Testis (tissue), 3 donors: Measurements from ENCODE around the gene CDK18. TPM values are rescaled to one million over a fixed set of nuclear protein-coding genes. Genes with fewer than 3 reads are reported as not detected.
"Not testable (repeated sequence)": the region's sequence is repeated elsewhere in the genome, so short reads cannot be mapped to it uniquely, and the experiment has no call there.

Source experiments
- DNase-seq: peaks from one replicate; pipeline ENCODE4 v3.0.0-alpha.2; 2019
- H3K27ac ChIP-seq, 2 donors: fragments of 200-600 bp; sonication (generic); one replicate each; pipeline ENCODE4 v1.5.1; 2019
- H3K27me3 ChIP-seq: fragments of 200-600 bp; sonication (generic); one replicate; pipeline ENCODE4 v1.5.1; 2019
- H3K36me3 ChIP-seq: fragments of 200-600 bp; sonication (generic); one replicate; pipeline ENCODE4 v1.5.1; 2017; ENCODE audit warnings: low read depth; ENCODE audit errors: missing control alignments
- H3K4me1 ChIP-seq: fragments of 200-600 bp; sonication (generic); one replicate; pipeline ENCODE4 v1.5.1; 2019
- H3K4me3 ChIP-seq, 2 donors: fragments of 200-600 bp; sonication (generic); one replicate each; pipeline ENCODE4 v1.5.1; 2017 to 2019
- H3K9me3 ChIP-seq: fragments of 200-600 bp; sonication (generic); one replicate; pipeline ENCODE4 v1.5.1; 2017
- POLR2A ChIP-seq: fragments of 450-650 bp; IDR thresholded peaks from one replicate; pipeline ENCODE4 v1.6.1; 2017; ENCODE audit warnings: antibody characterized with exemption, mild to moderate bottlenecking, moderate library complexity
- WGBS, 2 donors: methylation state at CpG; one replicate each; pipeline ENCODE4 v1.1.5; 2018; 5-methylcytosine and 5-hydroxymethylcytosine counted together
- intact Hi-C: fragments of 100-400 bp; cut with DNase I; formaldehyde crosslinking; loops from one replicate; pipeline ENCODE4 v1.15.1; 2023; ENCODE audit warnings: low total_unique reads
- polyA plus RNA-seq: library from polyadenylated mRNA; stranded (reverse); fragments of 350-450 nt; fragmentation: Illumina TruSeq; extraction: RNeasy Lipid Tissue Mini Kit (QIAGEN cat#74804); gene quantifications from one replicate; pipeline ENCODE4 v1.2.3, GENCODE V29; 2014; ENCODE audit warnings: low read depth, low replicate concordance; ENCODE audit not compliant: insufficient read depth
- total RNA-seq, 2 donors: library from RNA; depleted of rRNA; stranded (reverse); fragments of >200 nt; gene quantifications; one replicate each; pipeline ENCODE4 v1.2.3, GENCODE V29; 2016
- TF ChIP-seq, protein P1 (sequence below), 3 experiments: fragments of 450-650 bp in 2 of 3; fragments of 200-600 bp in 1 of 3; sonication (generic) in 1 of 3; IDR thresholded peaks; one replicate each; pipeline ENCODE4 v1.5.1; 2016 to 2019; ENCODE audit warnings: antibody characterized with exemption in 3 of 3, mild to moderate bottlenecking in 2 of 3, moderate library complexity in 1 of 3

Gene CDK18
- total and polyA plus RNA-seq, 3 donors from 2014 or later, result 6.5 to 9.2 (median 8.5) TPM

DNA sequence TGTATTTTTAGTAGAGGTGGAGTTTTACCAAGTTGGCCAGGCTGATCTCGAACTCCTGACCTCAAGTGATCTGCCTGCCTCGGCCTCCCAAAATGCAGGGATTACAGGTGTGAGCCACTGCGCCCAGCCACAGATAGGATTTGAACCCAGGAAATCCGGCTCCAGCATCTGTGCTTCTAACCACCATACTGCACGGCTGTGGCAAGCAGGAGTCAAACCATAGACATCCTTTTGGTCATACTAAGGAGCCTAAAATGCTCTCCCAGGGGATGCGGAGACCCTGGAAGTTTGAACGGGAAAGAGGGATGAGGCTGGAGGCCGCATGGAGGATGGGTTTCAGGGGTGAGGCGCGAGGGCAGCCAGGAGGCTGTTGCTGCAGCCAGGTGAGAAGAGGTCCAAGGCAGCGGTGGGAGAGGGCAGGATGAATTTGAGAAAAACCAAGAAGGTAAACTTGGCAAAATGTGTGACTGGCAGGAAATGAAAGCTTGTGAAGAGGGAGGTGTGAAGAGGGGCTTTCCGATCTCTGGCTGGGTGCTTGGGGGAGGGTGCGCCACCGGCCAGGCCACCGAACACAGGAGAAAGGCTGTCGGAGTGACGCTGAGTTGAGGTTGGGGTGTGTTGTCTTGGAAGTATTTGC, 24.0 kb upstream of the CDK18 start:
- no peak for TF ChIP-seq POLR2A
- TF ChIP-seq, protein P1, sequence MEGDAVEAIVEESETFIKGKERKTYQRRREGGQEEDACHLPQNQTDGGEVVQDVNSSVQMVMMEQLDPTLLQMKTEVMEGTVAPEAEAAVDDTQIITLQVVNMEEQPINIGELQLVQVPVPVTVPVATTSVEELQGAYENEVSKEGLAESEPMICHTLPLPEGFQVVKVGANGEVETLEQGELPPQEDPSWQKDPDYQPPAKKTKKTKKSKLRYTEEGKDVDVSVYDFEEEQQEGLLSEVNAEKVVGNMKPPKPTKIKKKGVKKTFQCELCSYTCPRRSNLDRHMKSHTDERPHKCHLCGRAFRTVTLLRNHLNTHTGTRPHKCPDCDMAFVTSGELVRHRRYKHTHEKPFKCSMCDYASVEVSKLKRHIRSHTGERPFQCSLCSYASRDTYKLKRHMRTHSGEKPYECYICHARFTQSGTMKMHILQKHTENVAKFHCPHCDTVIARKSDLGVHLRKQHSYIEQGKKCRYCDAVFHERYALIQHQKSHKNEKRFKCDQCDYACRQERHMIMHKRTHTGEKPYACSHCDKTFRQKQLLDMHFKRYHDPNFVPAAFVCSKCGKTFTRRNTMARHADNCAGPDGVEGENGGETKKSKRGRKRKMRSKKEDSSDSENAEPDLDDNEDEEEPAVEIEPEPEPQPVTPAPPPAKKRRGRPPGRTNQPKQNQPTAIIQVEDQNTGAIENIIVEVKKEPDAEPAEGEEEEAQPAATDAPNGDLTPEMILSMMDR (IDR thresholded peaks at IDR 0.05), result no peak
- Histone ChIP-seq H3K9me3 (no peaks in the 10 kb centered on the region), H3K27ac (no peak overlapping the region), H3K4me3 (no peak overlapping the region), H3K4me1 (peaks cover under 1% of the 10 kb centered on the region), H3K27me3 (no peaks in the 10 kb centered on the region), H3K36me3 (no peaks in the 10 kb centered on the region)
- intact Hi-C loops, result loop anchor here (10.0 kb wide), 1 partner anchor 146 kb away; no protein-coding TSS in a partner anchor
- 86 to 91% methylated on average over 17 of the region's 17 CpGs for WGBS, 2 donors
- DNase-seq, result no peak

DNA sequence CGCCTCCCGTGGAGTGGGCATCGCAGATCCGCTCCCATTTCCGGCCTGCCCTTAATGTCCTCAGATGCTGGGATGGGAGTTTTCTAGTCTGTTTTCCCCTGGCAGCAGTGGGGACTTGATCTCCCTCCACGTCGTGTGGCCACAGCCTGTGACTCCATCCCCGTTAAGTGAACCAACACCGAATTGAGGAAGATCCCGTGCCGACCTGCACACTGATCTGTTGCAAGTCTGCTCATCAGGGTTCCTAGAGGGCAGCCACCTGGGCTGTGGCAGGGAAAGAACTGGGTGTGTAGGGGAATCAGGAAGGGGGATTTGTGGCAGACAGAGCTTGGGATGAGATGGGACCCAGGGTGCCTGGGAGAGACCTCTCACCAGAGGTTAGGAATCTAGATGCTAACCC, 23.3 kb upstream of the CDK18 start:
- WGBS, 2 donors, result 72 to 81% methylated on average over 11 of the region's 11 CpGs
- Histone ChIP-seq H3K4me1 (peaks cover 3% of the 10 kb centered on the region), H3K36me3 (no peaks in the 10 kb centered on the region), H3K4me3 (no peak overlapping the region), H3K9me3 (no peaks in the 10 kb centered on the region), H3K27ac (no peak overlapping the region), H3K27me3 (no peaks in the 10 kb centered on the region)
- no peak for DNase-seq
- TF ChIP-seq, protein P1 (IDR thresholded peaks at IDR 0.05), result no peak
- no peak for TF ChIP-seq POLR2A
- intact Hi-C loops, result loop anchor here (10.0 kb wide), 1 partner anchor 146 kb away; no protein-coding TSS in a partner anchor

DNA sequence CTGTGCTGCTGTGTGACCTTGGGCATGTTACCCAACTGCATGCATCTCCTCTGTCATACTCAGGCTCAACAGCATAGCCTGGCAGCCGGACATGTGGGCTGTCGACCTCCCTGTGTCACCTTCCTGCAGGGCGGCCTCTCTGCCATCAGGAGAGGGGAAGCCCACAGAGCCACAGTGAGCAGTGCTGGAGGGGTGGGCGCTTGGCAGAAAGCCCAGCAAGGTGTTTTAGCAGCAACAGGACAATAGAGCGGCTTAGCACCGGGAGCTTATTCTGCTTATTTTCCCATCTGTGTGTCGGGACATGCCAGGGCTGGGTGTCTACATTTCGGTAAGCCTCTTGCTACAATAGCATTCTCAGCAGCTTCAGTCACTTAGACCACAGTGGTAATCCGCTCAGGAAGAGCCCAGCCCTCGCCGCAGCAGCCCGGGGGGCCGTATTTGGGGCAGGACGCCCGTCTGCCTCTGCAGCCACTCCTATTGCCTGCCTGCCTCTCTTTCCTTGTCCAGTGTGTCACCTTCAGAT, 22.8 kb upstream of the CDK18 start:
- no peak for DNase-seq
- intact Hi-C loops, result loop anchor here (10.0 kb wide), 1 partner anchor 147 kb away; no protein-coding TSS in a partner anchor
- no peak overlapping the region for H3K27ac ChIP-seq
- no peaks in the 10 kb centered on the region for H3K9me3 ChIP-seq
- no peaks in the 10 kb centered on the region for H3K27me3 ChIP-seq
- 70 to 83% methylated on average over 9 to 15 of the region's 15 CpGs for WGBS, 2 donors
- H3K4me1 ChIP-seq, result peaks cover 3% of the 10 kb centered on the region
- H3K4me3 ChIP-seq, result no peak overlapping the region
- TF ChIP-seq POLR2A, result no peak
- TF ChIP-seq, protein P1 (IDR thresholded peaks at IDR 0.05), result no peak
- H3K36me3 ChIP-seq, result no peaks in the 10 kb centered on the region

DNA sequence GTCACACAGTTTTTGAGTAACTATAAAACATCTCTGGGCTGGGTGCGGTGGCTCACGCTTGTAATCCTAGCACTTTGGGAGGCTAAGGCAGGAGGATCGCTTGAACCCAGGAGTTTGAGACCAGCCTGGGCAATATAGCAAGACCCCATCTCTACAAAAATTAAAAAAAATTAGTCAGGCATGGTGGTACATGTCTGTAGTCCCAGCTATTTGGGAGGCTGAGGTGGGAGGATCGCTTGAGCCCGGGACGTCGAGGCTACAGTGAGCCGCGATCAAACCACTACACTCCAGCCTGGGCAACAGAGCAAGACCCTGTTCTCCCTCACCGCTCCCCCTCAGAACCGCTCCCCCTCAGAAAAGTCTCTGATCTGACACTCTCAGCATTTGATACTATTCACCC, 21.9 kb upstream of the CDK18 start:
- H3K27ac ChIP-seq, H3K9me3 ChIP-seq, H3K4me3 ChIP-seq, H3K36me3 ChIP-seq, DNase-seq, H3K4me1 ChIP-seq, H3K27me3 ChIP-seq: not testable (repeated sequence)
- WGBS, 2 donors, result 91 to 95% methylated on average over 11 of the region's 11 CpGs
- intact Hi-C loops, result loop anchor here (10.0 kb wide), 1 partner anchor 148 kb away; no protein-coding TSS in a partner anchor

DNA sequence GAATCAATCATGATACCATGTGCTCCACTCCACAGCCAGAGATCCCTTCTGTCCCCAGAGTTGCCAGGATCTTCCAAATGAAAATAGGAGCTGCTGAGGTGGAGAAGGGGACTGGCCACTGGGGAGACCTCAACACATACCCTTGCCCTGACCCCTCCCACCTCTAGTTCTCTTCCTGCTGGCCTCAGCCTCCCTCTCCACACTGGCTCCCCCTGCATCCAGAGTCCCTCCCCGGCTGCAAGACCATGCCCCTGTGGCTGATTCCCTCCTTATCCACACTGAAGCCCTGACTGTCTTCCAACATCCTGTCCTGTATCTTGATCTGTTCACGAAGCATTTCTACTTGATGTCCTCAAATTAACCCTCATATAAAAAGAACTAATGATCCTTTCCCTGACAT, 21.1 kb upstream of the CDK18 start:
- no peak for DNase-seq
- Histone ChIP-seq H3K4me3 (no peak overlapping the region), H3K9me3 (no peaks in the 10 kb centered on the region), H3K27me3 (no peaks in the 10 kb centered on the region), H3K36me3 (no peaks in the 10 kb centered on the region), H3K4me1 (peaks cover 3% of the 10 kb centered on the region), H3K27ac (no peak overlapping the region)
- WGBS, 2 donors, result 52 to 63% methylated on average over 2 of the region's 2 CpGs
- intact Hi-C loops, result loop anchor here (10.0 kb wide), 1 partner anchor 149 kb away; no protein-coding TSS in a partner anchor
- no peak for TF ChIP-seq POLR2A
- TF ChIP-seq, protein P1 (IDR thresholded peaks at IDR 0.05), result no peak
